Spleen (tissue), 7 donors: Measurements from ENCODE around the gene LMCD1.

ENCODE experiments used
- CTCF ChIP-seq, 11 experiments: fragments of 200-600 bp in 7 of 11; fragments of 450-650 bp in 4 of 11; sonication (generic) in 4 of 11; IDR thresholded peaks in 8 of 11; conservative IDR thresholded peaks in 3 of 11; 1 replicate in 7 of 11; 2 replicates in 4 of 11; pipeline versions ENCODE4 v1.4.0 to v1.8.0; 2016 to 2021; ENCODE audit warnings: antibody characterized with exemption in 11 of 11, inconsistent platforms in 4 of 11, mild to moderate bottlenecking in 1 of 11
- POLR2A ChIP-seq, 3 donors: fragments of 450-650 bp; IDR thresholded peaks; one replicate each; pipeline ENCODE4 v1.5.1; 2017; ENCODE audit warnings: antibody characterized with exemption in 3 of 3, mild to moderate bottlenecking in 1 of 3
- POLR2AphosphoS5 ChIP-seq, 3 donors: sonication (generic); formaldehyde crosslinking; IDR thresholded peaks; one replicate each; pipeline ENCODE4 v1.5.1; 2017; ENCODE audit warnings: antibody characterized with exemption in 3 of 3
- donor health status: DM: no; HTN: no; CAD: no; lungs with moderate emphysema.
- donor health status: DM: no; HTN: no; CAD: no.
- donor health status: DM: no; HTN: no; CAD: no.

- TF ChIP-seq CTCF (IDR thresholded peaks at IDR 0.05 in 8 of 11, conservative IDR thresholded peaks at IDR 0.05 in 3 of 11) (no peak), POLR2A (IDR thresholded peaks at IDR 0.05) (no peak), POLR2AphosphoS5 (IDR thresholded peaks at IDR 0.05) (peak in 1 of 3 donors; percentile 50)
These were observed 63.8 kb downstream of the LMCD1 start for GRCh38 chr3:8565376-8565775.
